ENCODE results near the gene MPG. TPM values are rescaled to one million over a fixed set of nuclear protein-coding genes. Genes with fewer than 3 reads are reported as not detected.
"Not testable (repeated sequence)": the region's sequence is repeated elsewhere in the genome, so short reads cannot be mapped to it uniquely, and the experiment has no call there.

The MPG gene
- total RNA-seq = 43.4 to 44.7 TPM (median 44.2 TPM) in 3 replicates

GRCh38 chr16:77807-78443 is at the start of gene MPG:
TSS of gene MPG (plus strand) at chr16:78225. CDS start at chr16:78310, 85 bp downstream.
- no peaks in the 10 kb centered on the region for H3K27me3 Mint-ChIP-seq (ENCODE audit: low read depth)
- peak within 1 kb of the TSS; percentile 83 for H3K4me3 Mint-ChIP-seq
- peaks cover 39% of the 10 kb centered on the region for H3K4me1 Mint-ChIP-seq
- no peaks in the 10 kb centered on the region for H3K9me3 Mint-ChIP-seq
- no peak for TF ChIP-seq CTCF (IDR thresholded peaks at IDR 0.05; ENCODE audit: unreplicated experiment)
- DNase-seq (ENCODE audit: low spot score in 2 of 2, unreplicated experiment in 2 of 2) = peak; percentile 80 to 90
- peak within 1 kb of the TSS; percentile 96 for H3K27ac Mint-ChIP-seq
- no peaks in the 10 kb centered on the region for H3K36me3 Mint-ChIP-seq

- not testable (repeated sequence) for H3K4me3 Mint-ChIP-seq; H3K36me3 Mint-ChIP-seq; H3K9me3 Mint-ChIP-seq; H3K27ac Mint-ChIP-seq; DNase-seq (ENCODE audit: low spot score in 2 of 2, unreplicated experiment in 2 of 2); H3K27me3 Mint-ChIP-seq (ENCODE audit: low read depth)
- H3K4me1 Mint-ChIP-seq = peaks cover 10% of the 10 kb centered on the region
These were observed 47.4 kb upstream of the MPG start for GRCh38 chr16:30627-31026.

- H3K27ac Mint-ChIP-seq; H3K4me3 Mint-ChIP-seq; DNase-seq (ENCODE audit: low spot score in 2 of 2, unreplicated experiment in 2 of 2); H3K9me3 Mint-ChIP-seq; H3K36me3 Mint-ChIP-seq; H3K27me3 Mint-ChIP-seq (ENCODE audit: low read depth): not testable (repeated sequence)
- peaks cover 10% of the 10 kb centered on the region for H3K4me1 Mint-ChIP-seq
These were observed 44.7 kb upstream of the MPG start for GRCh38 chr16:33154-33876.

- Mint-ChIP-seq H3K36me3 (no peaks in the 10 kb centered on the region), H3K9me3 (no peaks in the 10 kb centered on the region), H3K4me1 (peaks cover 10% of the 10 kb centered on the region), H3K4me3 (no peak overlapping the region), H3K27ac (no peak overlapping the region), H3K27me3 (ENCODE audit: low read depth) (no peaks in the 10 kb centered on the region)
- DNase-seq (ENCODE audit: low spot score in 2 of 2, unreplicated experiment in 2 of 2) = no peak
- TF ChIP-seq CTCF (IDR thresholded peaks at IDR 0.05; ENCODE audit: unreplicated experiment) = no peak
These were observed 44.0 kb upstream of the MPG start for GRCh38 chr16:33877-34647.

- Mint-ChIP-seq H3K9me3 (no peaks in the 10 kb centered on the region), H3K27ac (no peak overlapping the region), H3K4me3 (no peak overlapping the region), H3K4me1 (peaks cover 10% of the 10 kb centered on the region), H3K36me3 (peaks cover 1% of the 10 kb centered on the region), H3K27me3 (ENCODE audit: low read depth) (no peaks in the 10 kb centered on the region)
- TF ChIP-seq CTCF (IDR thresholded peaks at IDR 0.05; ENCODE audit: unreplicated experiment) = no peak
- DNase-seq (ENCODE audit: low spot score in 2 of 2, unreplicated experiment in 2 of 2) = no peak
These were observed 43.4 kb upstream of the MPG start for GRCh38 chr16:34648-34987.

- H3K36me3 Mint-ChIP-seq = peaks cover 1% of the 10 kb centered on the region
- DNase-seq (ENCODE audit: low spot score in 2 of 2, unreplicated experiment in 2 of 2) = no peak
- no peaks in the 10 kb centered on the region for H3K27me3 Mint-ChIP-seq (ENCODE audit: low read depth)
- no peak overlapping the region for H3K27ac Mint-ChIP-seq
- H3K9me3 Mint-ChIP-seq = no peaks in the 10 kb centered on the region
- H3K4me1 Mint-ChIP-seq = peaks cover 10% of the 10 kb centered on the region
- no peak for TF ChIP-seq CTCF (IDR thresholded peaks at IDR 0.05; ENCODE audit: unreplicated experiment)
- H3K4me3 Mint-ChIP-seq = no peak overlapping the region
These were observed 42.9 kb upstream of the MPG start for GRCh38 chr16:35011-35677.
